ENCODE results near the gene ZSCAN26. TPM values are rescaled to one million over a fixed set of nuclear protein-coding genes. Genes with fewer than 3 reads are reported as not detected.
"Not testable (repeated sequence)": the region's sequence is repeated elsewhere in the genome, so short reads cannot be mapped to it uniquely, and the experiment has no call there.

ZSCAN26 gene
- total RNA-seq, 1 donor from 2014 or later = 18.6 TPM

DNA sequence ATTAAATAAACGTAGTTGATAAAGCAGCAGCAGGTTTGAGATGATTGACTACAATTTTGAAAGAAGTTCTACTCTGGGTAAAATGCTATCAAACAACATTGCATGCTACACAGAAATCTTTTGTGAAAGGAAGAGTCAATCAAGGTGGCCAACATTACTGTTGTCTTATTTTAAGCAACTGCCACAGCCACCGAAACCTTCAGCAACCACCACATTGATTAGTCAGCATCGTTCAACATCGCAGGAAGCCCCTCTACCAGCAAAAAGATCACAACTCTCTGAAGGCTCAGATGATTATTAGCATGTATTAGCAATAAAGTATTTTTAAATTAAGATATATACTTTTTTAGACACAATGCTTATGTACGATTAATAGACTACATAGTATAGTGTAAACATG lies 28.4 kb downstream of the ZSCAN26 start:
- no peak for DNase-seq (ENCODE audit: low read depth)
- no peaks in the 10 kb centered on the region for H3K36me3 ChIP-seq (ENCODE audit: control insufficient read depth, insufficient read depth, low read length)
- TF ChIP-seq, protein P1, sequence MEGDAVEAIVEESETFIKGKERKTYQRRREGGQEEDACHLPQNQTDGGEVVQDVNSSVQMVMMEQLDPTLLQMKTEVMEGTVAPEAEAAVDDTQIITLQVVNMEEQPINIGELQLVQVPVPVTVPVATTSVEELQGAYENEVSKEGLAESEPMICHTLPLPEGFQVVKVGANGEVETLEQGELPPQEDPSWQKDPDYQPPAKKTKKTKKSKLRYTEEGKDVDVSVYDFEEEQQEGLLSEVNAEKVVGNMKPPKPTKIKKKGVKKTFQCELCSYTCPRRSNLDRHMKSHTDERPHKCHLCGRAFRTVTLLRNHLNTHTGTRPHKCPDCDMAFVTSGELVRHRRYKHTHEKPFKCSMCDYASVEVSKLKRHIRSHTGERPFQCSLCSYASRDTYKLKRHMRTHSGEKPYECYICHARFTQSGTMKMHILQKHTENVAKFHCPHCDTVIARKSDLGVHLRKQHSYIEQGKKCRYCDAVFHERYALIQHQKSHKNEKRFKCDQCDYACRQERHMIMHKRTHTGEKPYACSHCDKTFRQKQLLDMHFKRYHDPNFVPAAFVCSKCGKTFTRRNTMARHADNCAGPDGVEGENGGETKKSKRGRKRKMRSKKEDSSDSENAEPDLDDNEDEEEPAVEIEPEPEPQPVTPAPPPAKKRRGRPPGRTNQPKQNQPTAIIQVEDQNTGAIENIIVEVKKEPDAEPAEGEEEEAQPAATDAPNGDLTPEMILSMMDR (IDR thresholded peaks at IDR 0.05; ENCODE audit: insufficient read depth, low read length, poor library complexity, severe bottlenecking) = no peak
- H3K27me3 ChIP-seq (ENCODE audit: control insufficient read depth, insufficient read depth, low read length) = no peaks in the 10 kb centered on the region
- H3K4me3 ChIP-seq (ENCODE audit: low read depth, low read length) = no peak overlapping the region

- no peak overlapping the region for H3K4me3 ChIP-seq (ENCODE audit: low read depth, low read length)
- no peak for DNase-seq (ENCODE audit: low read depth)
- H3K36me3 ChIP-seq (ENCODE audit: control insufficient read depth, insufficient read depth, low read length) = no peaks in the 10 kb centered on the region
- no peaks in the 10 kb centered on the region for H3K27me3 ChIP-seq (ENCODE audit: control insufficient read depth, insufficient read depth, low read length)
- TF ChIP-seq, protein P1 (IDR thresholded peaks at IDR 0.05; ENCODE audit: insufficient read depth, low read length, poor library complexity, severe bottlenecking) = no peak
These were observed 29.6 kb downstream of the ZSCAN26 start for GRCh38 chr6:28296520-28297060.

DNA sequence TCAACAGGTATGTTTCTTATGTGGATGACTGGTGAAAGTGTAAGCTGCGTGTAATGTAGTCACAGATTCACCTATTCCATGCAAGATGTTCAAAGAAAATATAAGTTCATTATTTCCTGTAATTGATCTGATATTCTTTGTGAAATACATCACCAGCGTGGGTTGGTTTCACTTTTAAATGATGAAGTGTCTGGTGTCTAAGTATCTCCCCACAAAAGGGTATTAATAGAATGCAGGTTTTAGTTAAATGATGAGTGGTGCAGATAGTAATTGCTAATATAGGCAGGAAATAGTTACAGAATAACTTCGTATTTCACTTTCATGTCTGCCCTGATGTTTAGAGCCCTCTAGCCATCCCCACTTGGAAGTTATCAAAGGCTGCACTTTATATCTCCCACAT lies 36.6 kb downstream of the ZSCAN26 start:
- no peak for DNase-seq (ENCODE audit: low read depth)
- H3K36me3 ChIP-seq (ENCODE audit: control insufficient read depth, insufficient read depth, low read length) = no peaks in the 10 kb centered on the region
- no peak overlapping the region for H3K4me3 ChIP-seq (ENCODE audit: low read depth, low read length)
- no peaks in the 10 kb centered on the region for H3K27me3 ChIP-seq (ENCODE audit: control insufficient read depth, insufficient read depth, low read length)
- TF ChIP-seq, protein P1 (IDR thresholded peaks at IDR 0.05; ENCODE audit: insufficient read depth, low read length, poor library complexity, severe bottlenecking) = no peak

DNA sequence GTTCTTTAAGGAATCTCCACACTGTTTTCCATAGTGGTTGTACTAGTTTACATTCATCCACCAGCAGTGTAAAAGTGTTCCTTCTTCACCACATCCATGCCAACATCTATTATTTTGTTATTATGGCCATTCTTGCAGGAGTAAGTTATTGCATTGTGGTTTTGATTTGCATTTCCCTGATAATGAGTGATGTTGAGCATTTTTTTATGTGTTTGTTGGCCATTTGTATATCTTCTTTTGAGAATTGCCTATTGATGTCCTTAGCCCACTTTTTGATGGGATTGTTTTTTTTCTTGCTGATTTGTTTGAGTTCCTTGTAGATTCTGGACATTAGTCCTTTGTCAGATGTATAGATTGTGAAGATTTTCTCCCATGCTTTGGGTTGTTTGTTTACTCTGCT lies 39.4 kb downstream of the ZSCAN26 start:
- not testable (repeated sequence) for H3K36me3 ChIP-seq (ENCODE audit: control insufficient read depth, insufficient read depth, low read length); H3K4me3 ChIP-seq (ENCODE audit: low read depth, low read length); H3K27me3 ChIP-seq (ENCODE audit: control insufficient read depth, insufficient read depth, low read length); DNase-seq (ENCODE audit: low read depth)

DNA sequence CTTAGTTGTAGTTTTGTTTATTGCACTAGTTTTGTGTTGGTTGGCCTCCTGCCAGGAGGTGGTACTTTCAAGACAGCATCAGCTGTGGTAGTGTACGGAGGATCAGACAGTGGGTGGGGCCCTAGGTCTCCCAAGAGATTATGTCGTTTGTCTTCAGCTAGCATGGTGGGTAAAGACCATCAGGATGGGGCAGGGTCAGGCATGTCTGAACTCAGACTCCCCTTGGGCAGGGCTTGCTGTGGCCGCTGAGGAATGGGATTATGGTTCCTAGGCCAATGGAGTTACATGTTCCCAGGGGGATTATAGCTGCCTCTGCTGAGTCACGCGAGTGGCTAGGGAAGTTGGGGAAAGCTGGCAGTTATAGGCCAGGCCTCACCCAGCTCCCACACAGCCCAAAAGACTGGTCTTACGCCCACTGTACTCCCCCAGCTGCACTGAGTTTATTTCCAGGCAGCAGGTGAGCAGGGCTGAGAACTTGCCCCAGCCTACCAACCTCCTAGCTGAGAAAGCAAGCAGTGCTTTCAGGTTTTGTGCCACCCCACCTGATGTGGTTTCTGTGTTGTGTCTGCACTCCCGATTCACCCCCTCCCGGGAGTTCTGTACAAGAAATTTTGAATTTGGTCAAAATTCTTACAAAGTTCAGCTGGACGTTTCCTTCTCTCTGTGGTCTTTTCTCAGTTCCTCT lies 44.3 kb downstream of the ZSCAN26 start:
- no peak for DNase-seq (ENCODE audit: low read depth)
- Histone ChIP-seq H3K36me3 (ENCODE audit: control insufficient read depth, insufficient read depth, low read length) (no peaks in the 10 kb centered on the region), H3K27me3 (ENCODE audit: control insufficient read depth, insufficient read depth, low read length) (no peaks in the 10 kb centered on the region), H3K4me3 (ENCODE audit: low read depth, low read length) (no peak overlapping the region)
- TF ChIP-seq, protein P1 (IDR thresholded peaks at IDR 0.05; ENCODE audit: insufficient read depth, low read length, poor library complexity, severe bottlenecking) = no peak

- no peak for DNase-seq (ENCODE audit: low read depth)
- TF ChIP-seq, protein P1 (IDR thresholded peaks at IDR 0.05; ENCODE audit: insufficient read depth, low read length, poor library complexity, severe bottlenecking) = no peak
- Histone ChIP-seq H3K36me3 (ENCODE audit: control insufficient read depth, insufficient read depth, low read length) (no peaks in the 10 kb centered on the region), H3K27me3 (ENCODE audit: control insufficient read depth, insufficient read depth, low read length) (no peaks in the 10 kb centered on the region), H3K4me3 (ENCODE audit: low read depth, low read length) (no peak overlapping the region)
These were observed 46.0 kb downstream of the ZSCAN26 start for GRCh38 chr6:28312939-28313338.
